Fibroblast of villous mesenchyme (primary cell): ENCODE measurements around the gene MKNK1. TPM values are rescaled to one million over a fixed set of nuclear protein-coding genes. Genes with fewer than 3 reads are reported as not detected.

Source experiments
- DNase-seq: peaks from one replicate; pipeline ENCODE4 v3.0.0-alpha.2; 2010; ENCODE audit warnings: low read depth
- H3K4me3 ChIP-seq: 2 replicates; pipeline ENCODE4 v1.5.1; 2011; ENCODE audit warnings: low read depth, mild to moderate bottlenecking, low read length
- CTCF ChIP-seq: IDR thresholded peaks from 2 replicates; pipeline ENCODE4 v1.5.1; 2012; ENCODE audit warnings: low read depth, mild to moderate bottlenecking, low read length; ENCODE audit not compliant: insufficient read depth
- total RNA-seq: library from RNA; depleted of rRNA; stranded (reverse); fragments of >200 nt; gene quantifications from 2 replicates; pipeline ENCODE4 v1.2.3, GENCODE V29; 2012

Gene MKNK1
- total RNA-seq, 1 donor = 14.7 TPM

GRCh38 chr1:46606255-46606965 is 2.3 kb upstream of the MKNK1 start:
- no peak for DNase-seq
- no peak for TF ChIP-seq CTCF
- no peak overlapping the region for H3K4me3 ChIP-seq

DNA sequence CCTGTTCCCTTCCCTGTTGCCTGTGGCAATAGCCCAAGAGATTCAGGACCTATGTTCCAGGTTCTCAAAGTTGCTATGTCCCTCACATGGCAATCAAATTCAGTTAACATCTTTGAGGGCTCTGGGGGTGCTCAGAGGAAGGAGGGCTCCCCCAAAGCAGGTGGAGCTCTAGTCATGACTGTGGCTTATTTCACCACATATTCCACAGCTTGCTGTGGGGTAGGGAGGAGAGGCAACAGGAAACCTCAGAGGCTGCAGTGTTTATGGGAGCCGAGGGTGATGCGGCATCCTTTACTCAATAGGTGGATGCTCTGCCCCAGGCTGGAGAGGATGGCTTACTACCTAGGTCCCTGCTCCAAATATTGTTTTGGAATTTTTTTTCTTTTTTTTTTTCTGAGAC is 1.2 kb upstream of the MKNK1 start:
- H3K4me3 ChIP-seq = no peak overlapping the region
- no peak for TF ChIP-seq CTCF
- DNase-seq = no peak

DNA sequence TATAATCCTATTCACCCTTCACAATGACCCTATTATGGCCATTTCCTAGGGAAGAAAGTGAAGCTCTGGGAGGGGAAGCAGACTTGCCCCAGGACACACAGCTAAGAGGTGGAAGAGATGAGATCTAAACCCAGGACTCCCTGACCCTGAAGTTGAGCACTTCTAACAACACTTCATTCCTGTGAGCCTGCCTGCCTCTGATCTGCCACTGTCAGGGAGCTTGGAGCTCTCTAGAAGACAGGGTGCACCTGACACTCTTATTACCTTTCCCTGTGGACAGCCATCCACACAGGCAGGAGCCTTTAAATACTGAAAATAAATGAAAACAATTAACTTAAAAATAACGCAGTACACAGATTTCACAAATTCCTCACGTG is 599 bp downstream of the MKNK1 start:
- no peak for DNase-seq
- H3K4me3 ChIP-seq = peak overlapping the region; percentile 81
- TF ChIP-seq CTCF = no peak

DNA sequence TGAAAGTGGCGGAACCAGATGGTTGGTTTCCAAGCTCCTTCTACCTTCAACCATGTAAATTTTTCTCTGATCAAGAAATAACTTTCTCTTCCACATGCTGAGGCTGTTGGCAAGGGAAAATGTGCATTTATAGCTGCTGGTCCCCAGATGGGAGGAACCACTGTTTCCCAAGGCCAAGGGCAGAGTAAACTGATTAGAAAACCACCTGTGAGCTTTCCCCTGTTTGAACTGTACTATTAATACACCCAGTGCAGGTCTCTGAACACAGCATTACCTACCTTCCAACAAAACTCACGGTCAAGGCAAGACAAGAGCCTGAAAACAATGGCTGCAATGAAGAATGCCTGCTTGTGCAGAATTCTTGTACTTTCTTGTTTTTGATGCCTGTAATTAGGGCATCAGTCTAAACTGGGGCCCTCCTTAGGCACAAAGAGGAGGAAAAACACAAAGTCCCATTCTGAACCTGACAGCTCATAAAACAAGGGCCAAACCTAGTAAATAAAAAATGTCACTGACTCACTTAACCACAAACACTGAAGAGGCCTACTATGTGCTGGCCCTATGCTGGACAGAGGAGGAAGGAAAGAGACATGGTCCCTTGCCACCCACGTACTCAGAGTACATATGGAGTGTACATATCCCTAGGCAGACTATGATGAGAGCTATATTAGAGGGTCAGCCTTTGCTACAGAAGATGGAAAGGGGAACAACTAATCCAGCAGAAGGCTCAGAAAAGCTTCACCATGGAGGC is 2.6 kb downstream of the MKNK1 start:
- no peak for TF ChIP-seq CTCF

GRCh38 chr1:46599059-46599970 is 4.8 kb downstream of the MKNK1 start:
- H3K4me3 ChIP-seq = no peak overlapping the region
- DNase-seq = no peak
- TF ChIP-seq CTCF = no peak

More for the DNA sequence above, 2.6 kb downstream of the MKNK1 start:
- DNase-seq = no peak
- no peak overlapping the region for H3K4me3 ChIP-seq

GRCh38 chr1:46596846-46597245 is 7.2 kb downstream of the MKNK1 start:
- no peak overlapping the region for H3K4me3 ChIP-seq
- DNase-seq = no peak
- no peak for TF ChIP-seq CTCF
